Astrocyte of the cerebellum (primary cell): ENCODE data around the gene PDHA2.
"Not testable (repeated sequence)": the region's sequence is repeated elsewhere in the genome, so short reads cannot be mapped to it uniquely, and the experiment has no call there.

ENCODE experiments used
- DNase-seq: peaks from one replicate; pipeline ENCODE4 v3.0.0-alpha.2; 2011; ENCODE audit warnings: low read depth
- H3K4me3 ChIP-seq: 2 replicates; pipeline ENCODE4 v1.5.1; 2011; ENCODE audit warnings: mild to moderate bottlenecking, low read depth, low read length, moderate library complexity
- in situ Hi-C: cut with HindIII; loops from 2 replicates; pipeline ENCODE4 v1.10.0; 2017; ENCODE audit warnings: low sequenced_read_pairs
- TF ChIP-seq, protein P1 (sequence below): IDR thresholded peaks from 2 replicates; pipeline ENCODE4 v1.5.1; 2012; ENCODE audit warnings: low read length, low read depth, moderate library complexity, mild to moderate bottlenecking; ENCODE audit errors: missing control alignments

PDHA2 gene

DNA sequence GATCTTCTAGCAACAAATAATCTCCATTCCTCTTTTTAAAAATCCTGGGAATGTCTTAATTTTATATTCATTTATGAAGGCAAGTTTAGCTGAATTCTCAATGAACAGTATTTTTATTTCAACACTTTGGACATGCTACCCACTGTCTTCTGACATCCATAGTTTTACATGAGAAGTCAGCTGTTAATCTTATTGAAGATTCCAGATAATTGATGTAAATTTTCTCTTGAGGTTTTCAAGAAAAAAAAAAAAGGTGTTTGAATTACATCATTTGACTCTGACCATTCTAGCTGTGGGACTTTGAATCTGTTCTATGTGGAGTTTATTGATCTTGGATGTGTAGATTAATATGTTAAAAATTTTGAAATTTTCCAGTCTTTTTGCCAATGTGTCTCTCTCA is 28.0 kb downstream of the PDHA2 start:
- H3K4me3 ChIP-seq: no peak overlapping the region
- TF ChIP-seq, protein P1, sequence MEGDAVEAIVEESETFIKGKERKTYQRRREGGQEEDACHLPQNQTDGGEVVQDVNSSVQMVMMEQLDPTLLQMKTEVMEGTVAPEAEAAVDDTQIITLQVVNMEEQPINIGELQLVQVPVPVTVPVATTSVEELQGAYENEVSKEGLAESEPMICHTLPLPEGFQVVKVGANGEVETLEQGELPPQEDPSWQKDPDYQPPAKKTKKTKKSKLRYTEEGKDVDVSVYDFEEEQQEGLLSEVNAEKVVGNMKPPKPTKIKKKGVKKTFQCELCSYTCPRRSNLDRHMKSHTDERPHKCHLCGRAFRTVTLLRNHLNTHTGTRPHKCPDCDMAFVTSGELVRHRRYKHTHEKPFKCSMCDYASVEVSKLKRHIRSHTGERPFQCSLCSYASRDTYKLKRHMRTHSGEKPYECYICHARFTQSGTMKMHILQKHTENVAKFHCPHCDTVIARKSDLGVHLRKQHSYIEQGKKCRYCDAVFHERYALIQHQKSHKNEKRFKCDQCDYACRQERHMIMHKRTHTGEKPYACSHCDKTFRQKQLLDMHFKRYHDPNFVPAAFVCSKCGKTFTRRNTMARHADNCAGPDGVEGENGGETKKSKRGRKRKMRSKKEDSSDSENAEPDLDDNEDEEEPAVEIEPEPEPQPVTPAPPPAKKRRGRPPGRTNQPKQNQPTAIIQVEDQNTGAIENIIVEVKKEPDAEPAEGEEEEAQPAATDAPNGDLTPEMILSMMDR: no peak
- in situ Hi-C loops: no loop called here
- no peak for DNase-seq

DNA sequence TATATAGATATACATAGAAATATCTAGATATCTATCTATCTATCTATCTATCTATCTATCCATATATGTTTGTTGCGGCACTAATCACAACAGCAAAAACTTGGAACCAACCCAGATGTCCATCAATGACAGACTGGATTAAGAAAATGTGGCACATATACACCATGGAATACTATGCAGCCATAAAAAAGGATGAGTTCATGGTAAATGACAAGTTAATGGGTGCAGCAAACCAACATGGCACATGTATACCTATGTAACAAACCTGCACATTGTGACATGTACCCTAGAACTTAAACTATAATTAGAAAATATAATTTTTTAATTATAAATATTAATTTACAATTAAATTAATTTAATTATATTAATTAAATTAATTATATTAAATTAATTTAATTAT is 29.5 kb downstream of the PDHA2 start:
- H3K4me3 ChIP-seq, DNase-seq, in situ Hi-C loops: not testable (repeated sequence)

DNA sequence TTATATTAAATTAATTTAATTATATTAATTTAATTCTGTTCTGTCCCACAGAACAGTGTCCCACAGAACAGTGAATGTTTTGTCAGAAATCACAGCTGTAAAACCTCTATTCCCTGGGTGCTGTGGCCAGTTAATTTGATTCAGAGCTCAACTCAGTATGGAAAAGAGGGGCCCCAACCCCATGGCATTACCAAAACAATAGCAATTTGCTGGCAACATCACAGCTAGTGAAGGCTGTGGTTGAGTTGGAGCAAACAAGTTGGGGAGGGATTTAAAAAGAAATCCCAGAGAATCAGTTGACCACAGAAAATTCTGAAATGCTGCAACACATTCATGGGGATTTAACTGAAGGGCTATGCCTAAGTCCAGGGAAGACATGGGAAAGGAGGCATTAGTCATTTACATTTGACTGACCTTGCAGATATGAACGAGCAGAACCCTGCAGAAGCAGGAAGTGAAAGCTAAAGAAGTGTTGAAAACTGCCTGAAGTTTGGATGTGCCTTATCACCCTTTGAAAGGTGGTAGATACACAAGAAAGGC is 30.1 kb downstream of the PDHA2 start:
- no peak for DNase-seq
- in situ Hi-C loops: no loop called here
- TF ChIP-seq, protein P1: no peak
- no peak overlapping the region for H3K4me3 ChIP-seq

DNA sequence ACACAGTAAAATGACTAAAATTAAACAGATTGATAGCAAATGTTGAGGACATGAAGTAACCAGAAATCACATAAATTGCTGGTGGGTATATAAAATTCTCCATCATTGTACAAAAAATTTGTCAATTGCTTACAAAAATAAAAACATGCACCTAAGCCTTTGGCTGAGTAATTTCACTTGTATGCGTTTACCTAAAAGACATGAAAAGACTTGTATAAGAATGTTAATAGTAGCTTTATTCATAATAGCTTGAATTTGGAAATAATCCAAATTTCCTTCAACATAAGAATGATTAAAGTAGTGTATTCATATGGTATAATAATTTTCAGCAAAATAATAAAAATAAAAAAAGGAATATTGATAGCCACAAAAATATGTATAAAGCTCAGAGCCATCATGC is 37.7 kb downstream of the PDHA2 start:
- DNase-seq: no peak
- TF ChIP-seq, protein P1: no peak
- in situ Hi-C loops: no loop called here
- no peak overlapping the region for H3K4me3 ChIP-seq

DNA sequence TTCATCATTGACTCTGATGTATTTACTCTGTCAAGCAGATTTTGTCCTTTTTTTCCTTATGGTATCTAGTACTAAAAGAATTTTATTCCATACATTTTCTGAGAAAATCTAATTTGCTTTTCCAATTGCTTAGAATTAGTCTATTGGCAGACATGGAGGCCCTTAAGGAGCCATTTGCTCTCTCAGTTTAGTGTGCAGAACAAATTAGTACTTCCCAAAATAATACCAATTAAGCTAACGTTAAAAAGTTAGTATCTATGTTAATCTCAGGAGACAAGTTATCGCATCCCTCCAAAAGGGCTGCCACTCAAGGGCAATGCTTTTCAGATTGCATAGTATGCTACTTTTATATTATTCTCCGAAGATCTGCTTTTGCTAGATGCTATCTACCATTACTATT is 47.7 kb downstream of the PDHA2 start:
- no peak for DNase-seq
- in situ Hi-C loops: no loop called here
- no peak overlapping the region for H3K4me3 ChIP-seq
- TF ChIP-seq, protein P1: no peak

DNA sequence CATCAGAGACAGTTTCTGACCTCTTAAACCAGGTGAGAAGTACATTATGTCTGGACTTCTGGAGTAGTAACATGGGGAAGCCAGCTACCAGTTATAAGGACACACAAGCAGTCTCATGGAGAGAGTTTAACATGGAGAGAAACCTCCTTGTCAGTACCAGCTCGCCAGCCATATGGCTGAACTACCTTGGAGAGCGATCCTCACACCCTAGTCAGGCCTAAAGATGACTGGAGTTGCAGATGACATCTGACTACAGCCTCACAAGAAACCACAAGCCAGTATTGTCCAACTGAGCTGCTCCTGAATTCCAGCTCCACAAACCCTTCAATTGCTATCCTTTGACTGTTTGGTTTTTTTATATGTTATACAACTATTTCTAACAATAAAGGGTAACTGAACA is 49.8 kb downstream of the PDHA2 start:
- H3K4me3 ChIP-seq: no peak overlapping the region
- peak; percentile 3 for DNase-seq
- in situ Hi-C loops: no loop called here
- TF ChIP-seq, protein P1: no peak
